ENCODE results near the gene DSTN.

- TF ChIP-seq CTCF (IDR thresholded peaks at IDR 0.05), result no peak
- no peak for TF ChIP-seq POLR2A (IDR thresholded peaks at IDR 0.05)
Observed at GRCh38 chr20:17580895-17581294, 11.0 kb downstream of the DSTN start.
